WTC11 (cell line): ENCODE measurements around the gene CD180.

ENCODE experiments used
- SMAD3 ChIP-seq: sonication (generic); formaldehyde crosslinking; IDR thresholded peaks from 2 replicates; pipeline ENCODE4 v1.8.0; 2022; ENCODE audit warnings: missing genetic modification reagents, mild to moderate bottlenecking, borderline replicate concordance
- TF ChIP-seq, protein P1 (sequence below): fragments of 200-600 bp; IDR thresholded peaks from 2 replicates; pipeline ENCODE4 v1.8.0; 2022; ENCODE audit warnings: antibody characterized with exemption

DNA sequence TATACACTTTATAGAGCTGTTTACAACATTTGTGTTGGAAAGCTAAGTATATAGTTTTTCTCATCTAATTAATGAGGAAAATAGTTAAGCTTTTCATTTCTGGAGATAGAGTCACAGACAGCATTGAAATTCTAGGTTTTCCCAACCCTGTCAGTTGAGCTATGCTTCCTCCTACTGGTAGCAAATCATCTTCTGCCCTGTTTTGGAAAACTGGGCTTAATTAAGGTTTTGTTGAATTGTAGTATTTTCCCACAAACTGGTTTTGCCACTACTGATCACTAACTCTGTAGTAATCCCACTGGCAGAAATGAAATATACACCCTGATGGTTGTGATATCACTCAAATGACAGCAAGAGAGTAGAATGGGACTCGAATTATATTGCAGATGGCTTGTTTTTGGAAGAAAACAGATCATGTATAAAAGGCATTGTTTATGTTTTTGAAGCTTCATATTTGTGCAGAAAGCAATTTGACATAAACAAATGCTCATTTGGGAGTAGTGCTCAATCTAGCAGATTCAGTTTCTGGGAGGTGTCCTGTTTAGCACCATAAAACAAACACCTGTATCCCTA is 46.6 kb downstream of the CD180 start:
- TF ChIP-seq SMAD3 = no peak
- TF ChIP-seq, protein P1, sequence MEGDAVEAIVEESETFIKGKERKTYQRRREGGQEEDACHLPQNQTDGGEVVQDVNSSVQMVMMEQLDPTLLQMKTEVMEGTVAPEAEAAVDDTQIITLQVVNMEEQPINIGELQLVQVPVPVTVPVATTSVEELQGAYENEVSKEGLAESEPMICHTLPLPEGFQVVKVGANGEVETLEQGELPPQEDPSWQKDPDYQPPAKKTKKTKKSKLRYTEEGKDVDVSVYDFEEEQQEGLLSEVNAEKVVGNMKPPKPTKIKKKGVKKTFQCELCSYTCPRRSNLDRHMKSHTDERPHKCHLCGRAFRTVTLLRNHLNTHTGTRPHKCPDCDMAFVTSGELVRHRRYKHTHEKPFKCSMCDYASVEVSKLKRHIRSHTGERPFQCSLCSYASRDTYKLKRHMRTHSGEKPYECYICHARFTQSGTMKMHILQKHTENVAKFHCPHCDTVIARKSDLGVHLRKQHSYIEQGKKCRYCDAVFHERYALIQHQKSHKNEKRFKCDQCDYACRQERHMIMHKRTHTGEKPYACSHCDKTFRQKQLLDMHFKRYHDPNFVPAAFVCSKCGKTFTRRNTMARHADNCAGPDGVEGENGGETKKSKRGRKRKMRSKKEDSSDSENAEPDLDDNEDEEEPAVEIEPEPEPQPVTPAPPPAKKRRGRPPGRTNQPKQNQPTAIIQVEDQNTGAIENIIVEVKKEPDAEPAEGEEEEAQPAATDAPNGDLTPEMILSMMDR = no peak
